ENCODE measurements around the gene FGF2. TPM values are rescaled to one million over a fixed set of nuclear protein-coding genes. Genes with fewer than 3 reads are reported as not detected.

Gene FGF2
- polyA plus RNA-seq (2013, experiment 1 of 2): 14.7 TPM
- polyA plus RNA-seq (2013, experiment 2 of 2): 15.1 TPM

GRCh38 chr4:122826553-122827257 is at the start of gene FGF2:
TSS of gene FGF2 (plus strand) at chr4:122826831. CDS start at chr4:122827175, 344 bp downstream.
- Histone ChIP-seq H3K79me1 (ENCODE audit: low read depth, low read length) (peaks cover 5% of the 10 kb centered on the region), H3K4ac (ENCODE audit: low read length) (peak within 1 kb of the TSS; percentile 66), H2AFZ (ENCODE audit: low read length) (peak within 1 kb of the TSS; percentile 94), H3K36me3 (replicated peaks in 1 of 2; ENCODE audit: control insufficient read depth in 2 of 2, insufficient read depth in 2 of 2, low read length in 2 of 2) (peaks cover 0 to 6% of the 10 kb centered on the region in 2 donors), H3K4me1 (ENCODE audit: control insufficient read depth in 2 of 2, insufficient read depth in 1 of 2, low read depth in 1 of 2, low read length in 2 of 2) (peaks cover 1 to 2% of the 10 kb centered on the region in 2 donors), H3K9me3 (replicated peaks in 1 of 2; ENCODE audit: control insufficient read depth in 2 of 2, insufficient read depth in 1 of 2, low read depth in 1 of 2, low read length in 2 of 2) (no peaks in the 10 kb centered on the region), H3K4me2 (ENCODE audit: insufficient read depth, low read length, poor library complexity, severe bottlenecking) (peak within 1 kb of the TSS; percentile 71), H2BK12ac (ENCODE audit: low read length) (peak within 1 kb of the TSS; percentile 84), H4K91ac (ENCODE audit: low read depth, low read length, poor library complexity) (no peak within 1 kb of the TSS), H2BK15ac (ENCODE audit: low read length) (peak within 1 kb of the TSS; percentile 92), H4K8ac (ENCODE audit: low read depth, low read length) (no peak within 1 kb of the TSS), H3K27me3 (ENCODE audit: control insufficient read depth in 3 of 3, insufficient read depth in 3 of 3, low read depth in 1 of 3, low read length in 3 of 3) (no peaks in the 10 kb centered on the region), H3K18ac (ENCODE audit: low read length) (peak within 1 kb of the TSS; percentile 100), H3K9ac (ENCODE audit: low read depth, low read length, poor library complexity) (peak within 1 kb of the TSS; percentile 98), H3K4me3 (ENCODE audit: low read length in 2 of 2) (peak within 1 kb of the TSS; percentile 89 to 100), H2BK120ac (ENCODE audit: low read depth, low read length) (no peak within 1 kb of the TSS), H2BK5ac (ENCODE audit: low read length) (peak within 1 kb of the TSS; percentile 85), H3K27ac (replicated peaks; ENCODE audit: low read length) (peak within 1 kb of the TSS; percentile 70), H3K23ac (ENCODE audit: low read depth, low read length, poor library complexity) (peak within 1 kb of the TSS; percentile 83), H2AK5ac (ENCODE audit: low read depth, low read length) (peak within 1 kb of the TSS; percentile 97), H3K14ac (ENCODE audit: low read length) (peak within 1 kb of the TSS; percentile 92)
- WGBS, 2 donors (ENCODE audit: extremely low coverage in 2 of 2, insufficient read length in 2 of 2, insufficient replicate concordance in 1 of 2): no CpG with 5 or more reads among the region's 97 CpGs
- peak; percentile 78 for DNase-seq (ENCODE audit: low spot score)

- no peak overlapping the region for H4K91ac ChIP-seq (ENCODE audit: low read depth, low read length, poor library complexity)
- no peak overlapping the region for H3K18ac ChIP-seq (ENCODE audit: low read length)
- peak overlapping the region; percentile 11 for H2AFZ ChIP-seq (ENCODE audit: low read length)
- no peak overlapping the region for H4K8ac ChIP-seq (ENCODE audit: low read depth, low read length)
- H3K79me1 ChIP-seq (ENCODE audit: low read depth, low read length): no peaks in the 10 kb centered on the region
- no peak overlapping the region for H2BK15ac ChIP-seq (ENCODE audit: low read length)
- no peaks in the 10 kb centered on the region for H3K9me3 ChIP-seq (replicated peaks in 1 of 2; ENCODE audit: control insufficient read depth in 2 of 2, insufficient read depth in 1 of 2, low read depth in 1 of 2, low read length in 2 of 2)
- no peak overlapping the region for H2BK5ac ChIP-seq (ENCODE audit: low read length)
- no peak overlapping the region for H2AK5ac ChIP-seq (ENCODE audit: low read depth, low read length)
- H3K4me2 ChIP-seq (ENCODE audit: insufficient read depth, low read length, poor library complexity, severe bottlenecking): no peak overlapping the region
- peaks cover 0 to 4% of the 10 kb centered on the region in 2 donors for H3K4me1 ChIP-seq (ENCODE audit: control insufficient read depth in 2 of 2, insufficient read depth in 1 of 2, low read depth in 1 of 2, low read length in 2 of 2)
- WGBS, 2 donors (ENCODE audit: extremely low coverage in 2 of 2, insufficient read length in 2 of 2, insufficient replicate concordance in 1 of 2): no CpG with 5 or more reads among the region's 4 CpGs
- H3K23ac ChIP-seq (ENCODE audit: low read depth, low read length, poor library complexity): no peak overlapping the region
- DNase-seq (ENCODE audit: low spot score): no peak
- H2BK120ac ChIP-seq (ENCODE audit: low read depth, low read length): no peak overlapping the region
- H3K14ac ChIP-seq (ENCODE audit: low read length): no peak overlapping the region
- no peak overlapping the region for H3K9ac ChIP-seq (ENCODE audit: low read depth, low read length, poor library complexity)
- H3K27me3 ChIP-seq (ENCODE audit: control insufficient read depth in 3 of 3, insufficient read depth in 3 of 3, low read depth in 1 of 3, low read length in 3 of 3): no peaks in the 10 kb centered on the region
- H3K4me3 ChIP-seq (ENCODE audit: low read length in 2 of 2): no peak overlapping the region
- no peak overlapping the region for H2BK12ac ChIP-seq (ENCODE audit: low read length)
- no peak overlapping the region for H3K27ac ChIP-seq (replicated peaks; ENCODE audit: low read length)
- no peaks in the 10 kb centered on the region for H3K36me3 ChIP-seq (replicated peaks in 1 of 2; ENCODE audit: control insufficient read depth in 2 of 2, insufficient read depth in 2 of 2, low read length in 2 of 2)
- no peak overlapping the region for H3K4ac ChIP-seq (ENCODE audit: low read length)
Observed at GRCh38 chr4:122776916-122777315, 49.7 kb upstream of the FGF2 start.

GRCh38 chr4:122777846-122778673 is 48.6 kb upstream of the FGF2 start:
- Histone ChIP-seq H2BK15ac (ENCODE audit: low read length) (no peak overlapping the region), H3K9ac (ENCODE audit: low read depth, low read length, poor library complexity) (no peak overlapping the region), H3K14ac (ENCODE audit: low read length) (no peak overlapping the region), H3K18ac (ENCODE audit: low read length) (no peak overlapping the region), H3K9me3 (replicated peaks in 1 of 2; ENCODE audit: control insufficient read depth in 2 of 2, insufficient read depth in 1 of 2, low read depth in 1 of 2, low read length in 2 of 2) (no peaks in the 10 kb centered on the region), H3K23ac (ENCODE audit: low read depth, low read length, poor library complexity) (no peak overlapping the region), H3K4me2 (ENCODE audit: insufficient read depth, low read length, poor library complexity, severe bottlenecking) (no peak overlapping the region), H2BK5ac (ENCODE audit: low read length) (no peak overlapping the region), H3K27me3 (ENCODE audit: control insufficient read depth in 3 of 3, insufficient read depth in 3 of 3, low read depth in 1 of 3, low read length in 3 of 3) (no peaks in the 10 kb centered on the region), H4K91ac (ENCODE audit: low read depth, low read length, poor library complexity) (no peak overlapping the region), H3K36me3 (replicated peaks in 1 of 2; ENCODE audit: control insufficient read depth in 2 of 2, insufficient read depth in 2 of 2, low read length in 2 of 2) (no peaks in the 10 kb centered on the region), H4K8ac (ENCODE audit: low read depth, low read length) (no peak overlapping the region), H2BK12ac (ENCODE audit: low read length) (no peak overlapping the region), H2AFZ (ENCODE audit: low read length) (no peak overlapping the region), H3K4me1 (ENCODE audit: control insufficient read depth in 2 of 2, insufficient read depth in 1 of 2, low read depth in 1 of 2, low read length in 2 of 2) (peaks cover under 1 to 4% of the 10 kb centered on the region in 2 donors), H3K79me1 (ENCODE audit: low read depth, low read length) (no peaks in the 10 kb centered on the region), H3K4ac (ENCODE audit: low read length) (no peak overlapping the region), H2AK5ac (ENCODE audit: low read depth, low read length) (no peak overlapping the region), H3K4me3 (ENCODE audit: low read length in 2 of 2) (no peak overlapping the region), H2BK120ac (ENCODE audit: low read depth, low read length) (no peak overlapping the region), H3K27ac (replicated peaks; ENCODE audit: low read length) (no peak overlapping the region)
- DNase-seq (ENCODE audit: low spot score): no peak
- no CpG with 5 or more reads among the region's 7 CpGs for WGBS, 2 donors (ENCODE audit: extremely low coverage in 2 of 2, insufficient read length in 2 of 2, insufficient replicate concordance in 1 of 2)

GRCh38 chr4:122781486-122781885 is 45.1 kb upstream of the FGF2 start:
- H3K18ac ChIP-seq (ENCODE audit: low read length): no peak overlapping the region
- no peak for DNase-seq (ENCODE audit: low spot score)
- no CpG with 5 or more reads among the region's 2 CpGs for WGBS, 2 donors (ENCODE audit: extremely low coverage in 2 of 2, insufficient read length in 2 of 2, insufficient replicate concordance in 1 of 2)

More at GRCh38 chr4:122781486-122781885, 45.1 kb upstream of the FGF2 start:
- Histone ChIP-seq H3K9ac (ENCODE audit: low read depth, low read length, poor library complexity) (no peak overlapping the region), H3K27me3 (ENCODE audit: control insufficient read depth in 3 of 3, insufficient read depth in 3 of 3, low read depth in 1 of 3, low read length in 3 of 3) (no peaks in the 10 kb centered on the region), H3K27ac (replicated peaks; ENCODE audit: low read length) (no peak overlapping the region), H3K36me3 (replicated peaks in 1 of 2; ENCODE audit: control insufficient read depth in 2 of 2, insufficient read depth in 2 of 2, low read length in 2 of 2) (no peaks in the 10 kb centered on the region), H2AK5ac (ENCODE audit: low read depth, low read length) (no peak overlapping the region), H3K79me1 (ENCODE audit: low read depth, low read length) (no peaks in the 10 kb centered on the region), H3K4me1 (ENCODE audit: control insufficient read depth in 2 of 2, insufficient read depth in 1 of 2, low read depth in 1 of 2, low read length in 2 of 2) (peaks cover 7 to 8% of the 10 kb centered on the region in 2 donors), H2BK12ac (ENCODE audit: low read length) (no peak overlapping the region), H4K91ac (ENCODE audit: low read depth, low read length, poor library complexity) (no peak overlapping the region), H3K4me2 (ENCODE audit: insufficient read depth, low read length, poor library complexity, severe bottlenecking) (no peak overlapping the region), H2AFZ (ENCODE audit: low read length) (no peak overlapping the region), H2BK15ac (ENCODE audit: low read length) (no peak overlapping the region), H3K23ac (ENCODE audit: low read depth, low read length, poor library complexity) (no peak overlapping the region), H3K4ac (ENCODE audit: low read length) (no peak overlapping the region), H3K14ac (ENCODE audit: low read length) (no peak overlapping the region), H3K9me3 (replicated peaks in 1 of 2; ENCODE audit: control insufficient read depth in 2 of 2, insufficient read depth in 1 of 2, low read depth in 1 of 2, low read length in 2 of 2) (no peaks in the 10 kb centered on the region), H4K8ac (ENCODE audit: low read depth, low read length) (no peak overlapping the region), H2BK5ac (ENCODE audit: low read length) (no peak overlapping the region), H3K4me3 (ENCODE audit: low read length in 2 of 2) (no peak overlapping the region), H2BK120ac (ENCODE audit: low read depth, low read length) (no peak overlapping the region)
